Keratinocyte (primary cell): ENCODE data around the gene PXDC1. TPM values are rescaled to one million over a fixed set of nuclear protein-coding genes. Genes with fewer than 3 reads are reported as not detected.

ENCODE experiments used
- DNase-seq: peaks from one replicate; pipeline ENCODE4 v3.0.0-alpha.2; 2011; ENCODE audit warnings: low read depth, missing footprints, low spot score
- FAIRE-seq: peaks from 2 replicates; lab custom pipeline; 2011; peaks lifted over from hg19 to GRCh38; lab: Jason Lieb, UNC
- H2AFZ ChIP-seq: 2 replicates; pipeline ENCODE4 v1.6.0; 2012; ENCODE audit warnings: low read length, control low read depth, inconsistent platforms; ENCODE audit not compliant: control insufficient read depth
- H3K27ac ChIP-seq: 2 replicates; pipeline ENCODE4 v1.5.1; 2011; ENCODE audit warnings: low read length; ENCODE audit not compliant: control insufficient read depth, insufficient read depth
- H3K27me3 ChIP-seq: 3 replicates; pipeline ENCODE4 v1.6.0; 2011; ENCODE audit warnings: low read length; ENCODE audit not compliant: control insufficient read depth, insufficient read depth; ENCODE audit errors: extremely low read depth
- H3K36me3 ChIP-seq, 2 experiments: 2 replicates in 1 of 2; 3 replicates in 1 of 2; pipeline ENCODE4 v1.5.1; 2011; ENCODE audit warnings: low read length in 2 of 2, mild to moderate bottlenecking in 1 of 2; ENCODE audit not compliant: control insufficient read depth in 2 of 2, insufficient read depth in 2 of 2; ENCODE audit errors: extremely low read depth in 1 of 2
- H3K4me1 ChIP-seq: 3 replicates; pipeline ENCODE4 v1.5.1; 2011; ENCODE audit warnings: low read length; ENCODE audit not compliant: control insufficient read depth, insufficient read depth; ENCODE audit errors: extremely low read depth
- H3K4me2 ChIP-seq: 3 replicates; pipeline ENCODE4 v1.6.0; 2011; ENCODE audit warnings: low read depth, low read length; ENCODE audit not compliant: control insufficient read depth, insufficient read depth; ENCODE audit errors: extremely low read depth
- H3K4me3 ChIP-seq, 3 experiments: fragments of 200-600 bp in 1 of 3; sonication (generic) in 1 of 3; 2 replicates in 2 of 3; 3 replicates in 1 of 3; pipeline ENCODE4 v1.5.1; 2011 to 2016; ENCODE audit warnings: low read length in 3 of 3, mild to moderate bottlenecking in 3 of 3, control low read depth in 2 of 3, inconsistent platforms in 1 of 3, low read depth in 1 of 3, mixed read lengths in 1 of 3, mixed run types in 1 of 3, moderate library complexity in 1 of 3; ENCODE audit not compliant: control insufficient read depth in 2 of 3, insufficient read depth in 2 of 3; ENCODE audit errors: extremely low read depth in 1 of 3
- H3K79me2 ChIP-seq: 2 replicates; pipeline ENCODE4 v1.6.0; 2012; ENCODE audit warnings: low read length; ENCODE audit not compliant: control insufficient read depth, insufficient read depth
- H3K9ac ChIP-seq: 3 replicates; pipeline ENCODE4 v1.6.0; 2011; ENCODE audit warnings: low read length; ENCODE audit not compliant: control insufficient read depth, insufficient read depth; ENCODE audit errors: extremely low read depth
- H3K9me1 ChIP-seq: 3 replicates; pipeline ENCODE4 v1.6.0; 2011; ENCODE audit warnings: low read length; ENCODE audit not compliant: control insufficient read depth, insufficient read depth; ENCODE audit errors: extremely low read depth
- H3K9me3 ChIP-seq: 2 replicates; pipeline ENCODE4 v1.5.1; 2012; ENCODE audit warnings: low read depth, low read length; ENCODE audit not compliant: control insufficient read depth
- H4K20me1 ChIP-seq: 3 replicates; pipeline ENCODE4 v1.6.0; 2011; ENCODE audit warnings: low read length; ENCODE audit not compliant: control insufficient read depth, insufficient read depth; ENCODE audit errors: extremely low read depth
- CTCF ChIP-seq, 3 experiments: IDR thresholded peaks in 1 of 3; conservative IDR thresholded peaks in 1 of 3; optimal IDR thresholded peaks in 1 of 3; 2 replicates in 2 of 3; 3 replicates in 1 of 3; pipeline versions ENCODE3 to v1.5.1; 2011; ENCODE audit warnings: low read length in 3 of 3, mild to moderate bottlenecking in 3 of 3, moderate library complexity in 2 of 3, control low read depth in 1 of 3, inconsistent platforms in 1 of 3; ENCODE audit not compliant: insufficient read depth in 2 of 3; ENCODE audit errors: extremely low read depth in 1 of 3
- EZH2 ChIP-seq: IDR thresholded peaks from one replicate; pipeline ENCODE4 v1.6.1; 2012; ENCODE audit warnings: inconsistent platforms, mild to moderate bottlenecking, low read length, moderate library complexity
- dilution Hi-C: fragments of 300-500 bp; cut with MboI; formaldehyde crosslinking; loops from one replicate; pipeline ENCODE4 v1.7.0; 2020; ENCODE audit warnings: low sequenced_read_pairs; ENCODE audit not compliant: extremely low pct_ligation_motif_present
- polyA plus RNA-seq, 5 experiments: library from polyadenylated mRNA; depleted of rRNA in 3 of 5; stranded (reverse) in 3 of 5; stranded (forward) in 1 of 5; unstranded in 1 of 5; fragments of >200 nt; gene quantifications; 1 replicate in 1 of 5; 2 replicates in 3 of 5; 3 replicates in 1 of 5; pipeline versions ENCODE4 v1.2.1 to v1.2.3, GENCODE V29; 2011 to 2012; ENCODE audit warnings: missing spikeins in 2 of 5, low read depth in 1 of 5, low replicate concordance in 1 of 5

The PXDC1 gene
- polyA plus RNA-seq, 1 donor (not counting 4 experiments of a cell fraction or from before 2014, with no cell fraction given), result 17.1 TPM

DNA sequence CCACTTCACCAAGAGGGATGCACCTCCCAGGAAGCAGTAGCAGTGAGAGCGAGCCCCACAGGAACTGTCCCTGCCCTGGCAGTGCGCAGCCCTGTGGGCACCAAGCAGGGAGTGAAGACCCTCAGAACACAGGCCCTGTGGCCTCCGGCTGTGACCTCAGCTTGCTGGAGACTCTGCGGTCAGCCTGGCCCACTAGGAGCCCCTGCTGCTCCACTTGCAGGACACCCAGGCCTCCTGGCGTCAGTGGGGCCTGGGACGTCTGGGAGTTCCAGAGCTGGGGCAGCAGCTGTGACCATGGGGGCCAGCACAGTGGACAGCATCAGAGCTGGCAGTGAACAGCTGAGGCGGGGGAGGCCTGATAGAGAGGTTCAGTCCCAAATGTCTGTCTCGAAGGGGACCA is 28.3 kb downstream of the PXDC1 start:
- Histone ChIP-seq H3K27ac (no peak overlapping the region), H4K20me1 (peaks cover 9% of the 10 kb centered on the region), H3K4me3 (no peak overlapping the region), H3K9me3 (no peaks in the 10 kb centered on the region), H3K9me1 (no peaks in the 10 kb centered on the region), H3K9ac (no peak overlapping the region), H3K36me3 (peaks cover 34 to 57% of the 10 kb centered on the region in 2 experiments), H2AFZ (no peak overlapping the region), H3K27me3 (no peaks in the 10 kb centered on the region), H3K4me2 (no peak overlapping the region), H3K4me1 (no peaks in the 10 kb centered on the region), H3K79me2 (peaks cover 23% of the 10 kb centered on the region)
- TF ChIP-seq EZH2 (no peak), CTCF (optimal IDR thresholded peaks at IDR 0.05 in 1 of 3, IDR thresholded peaks at IDR 0.05 in 1 of 3, conservative IDR thresholded peaks at IDR 0.05 in 1 of 3; ENCODE audit: extremely low read depth in 1 of 3, insufficient read depth in 2 of 3, low read length in 3 of 3) (no peak)
- DNase-seq (no peak), FAIRE-seq (no peak)
- dilution Hi-C loops, result loop anchor here (25.0 kb wide), 1 partner anchor 311 kb away; no protein-coding TSS in a partner anchor

DNA sequence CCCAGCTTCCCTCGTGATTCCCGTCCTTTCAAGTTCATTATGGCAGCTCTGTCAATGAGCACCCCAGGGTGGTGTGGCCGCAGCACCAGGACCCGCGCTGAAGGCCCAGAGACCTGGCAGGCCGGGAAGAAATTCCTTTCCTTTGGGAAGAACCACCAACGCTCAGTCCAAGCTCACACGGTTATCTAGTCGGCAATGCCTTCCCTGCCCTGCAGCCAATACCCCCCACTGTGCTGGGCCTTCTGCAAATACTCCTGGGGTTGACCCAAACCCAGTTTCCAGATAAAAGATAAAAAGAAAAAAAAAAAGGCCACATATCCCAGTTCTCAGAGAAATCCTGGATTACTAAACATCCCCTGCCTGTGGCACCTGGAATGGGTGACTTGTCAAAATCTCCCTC is 28.7 kb downstream of the PXDC1 start:
- Histone ChIP-seq H3K4me1 (no peaks in the 10 kb centered on the region), H3K9me1 (no peaks in the 10 kb centered on the region), H3K79me2 (peaks cover 20% of the 10 kb centered on the region), H3K36me3 (peaks cover 31 to 53% of the 10 kb centered on the region in 2 experiments), H3K9me3 (no peaks in the 10 kb centered on the region), H2AFZ (no peak overlapping the region), H3K4me3 (no peak overlapping the region), H3K27me3 (no peaks in the 10 kb centered on the region), H3K9ac (no peak overlapping the region), H3K27ac (no peak overlapping the region), H4K20me1 (peaks cover 9% of the 10 kb centered on the region), H3K4me2 (no peak overlapping the region)
- FAIRE-seq (no peak), DNase-seq (no peak)
- dilution Hi-C loops, result loop anchor here (25.0 kb wide), 1 partner anchor 310 kb away; no protein-coding TSS in a partner anchor
- TF ChIP-seq CTCF (optimal IDR thresholded peaks at IDR 0.05 in 1 of 3, IDR thresholded peaks at IDR 0.05 in 1 of 3, conservative IDR thresholded peaks at IDR 0.05 in 1 of 3; ENCODE audit: extremely low read depth in 1 of 3, insufficient read depth in 2 of 3, low read length in 3 of 3), result no peak
- TF ChIP-seq EZH2, result no peak
